ENCODE measurements around the gene FXR1.

- no peak for TF ChIP-seq POLR2A (IDR thresholded peaks at IDR 0.05; ENCODE audit: low read depth, low read length)
- TF ChIP-seq TAF1 (IDR thresholded peaks at IDR 0.05; ENCODE audit: borderline replicate concordance, low read depth, low read length): no peak
Observed at GRCh38 chr3:180961552-180961951, 49.1 kb downstream of the FXR1 start.
